ENCODE data around the gene AHDC1.

GRCh38 chr1:27491748-27492700 is 111.9 kb downstream of the AHDC1 start:
- no peak for TF ChIP-seq CTCF (IDR thresholded peaks at IDR 0.05)
- no peak for TF ChIP-seq POLR2A (IDR thresholded peaks at IDR 0.05)
